HCEC 1CT (cell line): ENCODE data around the gene RPGRIP1.
"Not testable (repeated sequence)": the region's sequence is repeated elsewhere in the genome, so short reads cannot be mapped to it uniquely, and the experiment has no call there.

Experiments used
- DNase-seq: peaks from one replicate; pipeline ENCODE4 v3.0.0-alpha.2; 2017

Gene RPGRIP1

DNA sequence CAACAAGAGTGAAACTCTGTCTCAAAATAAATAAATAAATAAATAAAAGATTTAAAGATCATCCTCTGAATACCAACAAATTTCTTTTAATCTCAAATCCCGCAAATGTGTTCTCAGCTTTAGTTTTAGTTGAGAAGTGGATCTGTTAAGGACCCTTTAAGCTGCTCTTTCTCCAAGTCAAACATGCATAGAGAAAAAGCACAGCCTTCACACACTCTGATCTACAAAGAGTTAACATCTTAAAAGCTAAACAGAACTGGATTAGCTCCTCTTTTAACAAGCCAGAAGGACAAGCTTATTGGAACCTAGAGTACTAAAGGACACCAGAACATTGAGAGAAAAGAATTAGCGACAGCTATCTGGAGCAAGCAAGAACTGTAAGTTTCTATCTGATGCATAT lies at the start of gene RPGRIP1:
Gene RPGRIP1, plus strand, starts transcription at position 301 of the 400 bp plus-strand sequence. CDS start 7,894 bp downstream, outside the sequence.
- no peak for DNase-seq

DNA sequence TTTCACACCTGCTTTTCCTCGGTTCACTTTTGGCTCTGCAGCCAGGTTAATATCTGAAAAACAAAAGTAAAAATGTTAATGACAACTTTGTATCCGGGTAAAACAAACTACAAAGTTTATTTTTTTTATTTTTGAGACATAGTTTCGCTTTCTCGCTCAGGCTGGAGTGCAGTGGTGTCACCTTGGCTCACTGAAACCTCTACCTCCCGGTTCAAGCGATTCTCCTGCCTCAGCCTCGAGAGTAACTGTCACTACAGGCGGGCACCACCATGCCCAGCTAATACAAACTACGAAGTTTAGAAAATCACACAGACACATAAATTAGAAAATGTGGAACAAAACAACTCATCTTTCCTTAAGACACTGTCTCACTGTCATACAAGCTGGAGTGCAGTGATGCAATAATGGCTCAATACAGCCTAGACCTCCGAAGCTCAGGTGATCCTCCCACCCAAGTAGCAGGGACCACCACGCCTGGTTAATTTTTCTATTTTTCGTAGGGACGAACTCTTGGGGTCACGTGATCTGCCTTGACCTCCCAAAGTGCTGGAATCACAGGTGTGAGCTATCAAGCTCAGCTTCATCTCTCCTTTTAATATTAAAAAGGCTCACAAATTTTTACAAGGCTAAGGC lies 48.7 kb upstream of the RPGRIP1 start:
- DNase-seq: no peak

DNA sequence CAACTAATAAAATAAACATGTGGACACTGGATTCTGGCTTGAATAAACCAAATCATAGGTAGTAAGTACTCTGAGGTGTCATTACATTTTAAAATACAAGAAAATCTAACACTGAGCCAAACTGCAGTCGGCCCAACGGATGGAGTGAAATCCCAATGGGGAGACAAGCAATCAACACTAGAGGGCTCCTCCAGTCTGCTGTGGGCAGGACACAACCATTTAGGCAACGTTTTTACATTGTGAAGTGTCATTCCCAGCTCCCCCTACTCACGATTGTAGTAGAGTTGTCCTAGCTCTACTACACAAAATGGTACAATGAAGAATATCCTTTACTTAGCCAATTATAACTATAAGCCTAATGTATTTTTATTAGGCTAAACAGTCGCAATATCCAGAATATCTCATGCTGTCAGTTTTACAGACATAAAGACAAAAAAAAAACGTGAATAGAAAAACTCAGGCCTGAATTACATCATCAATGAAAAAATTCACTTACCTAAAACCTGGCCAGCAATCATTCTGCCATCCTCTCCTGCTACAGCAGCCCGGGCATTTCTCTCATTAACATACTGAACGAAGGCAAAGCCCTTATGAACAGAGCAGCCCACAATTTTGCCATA lies 46.3 kb upstream of the RPGRIP1 start:
- DNase-seq: no peak

DNA sequence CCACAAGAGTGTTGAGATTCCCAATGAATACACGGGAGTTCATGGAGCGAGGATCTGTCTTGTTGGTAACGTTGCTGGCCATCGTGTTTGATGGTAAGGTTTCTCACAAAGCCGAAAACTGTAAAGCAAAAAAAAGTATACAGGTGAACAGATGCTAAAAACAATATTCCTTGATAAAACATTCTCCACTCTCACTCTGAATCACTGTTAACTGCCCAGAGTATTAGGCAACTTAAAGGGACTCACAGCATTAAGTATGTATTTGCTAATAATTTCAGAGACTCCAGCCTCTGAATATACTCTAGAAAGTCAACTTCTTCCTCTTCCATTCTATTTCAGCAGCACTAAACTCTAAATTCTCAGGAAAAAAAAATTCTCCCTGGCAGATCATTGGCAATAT lies 45.8 kb upstream of the RPGRIP1 start:
- DNase-seq: no peak

DNA sequence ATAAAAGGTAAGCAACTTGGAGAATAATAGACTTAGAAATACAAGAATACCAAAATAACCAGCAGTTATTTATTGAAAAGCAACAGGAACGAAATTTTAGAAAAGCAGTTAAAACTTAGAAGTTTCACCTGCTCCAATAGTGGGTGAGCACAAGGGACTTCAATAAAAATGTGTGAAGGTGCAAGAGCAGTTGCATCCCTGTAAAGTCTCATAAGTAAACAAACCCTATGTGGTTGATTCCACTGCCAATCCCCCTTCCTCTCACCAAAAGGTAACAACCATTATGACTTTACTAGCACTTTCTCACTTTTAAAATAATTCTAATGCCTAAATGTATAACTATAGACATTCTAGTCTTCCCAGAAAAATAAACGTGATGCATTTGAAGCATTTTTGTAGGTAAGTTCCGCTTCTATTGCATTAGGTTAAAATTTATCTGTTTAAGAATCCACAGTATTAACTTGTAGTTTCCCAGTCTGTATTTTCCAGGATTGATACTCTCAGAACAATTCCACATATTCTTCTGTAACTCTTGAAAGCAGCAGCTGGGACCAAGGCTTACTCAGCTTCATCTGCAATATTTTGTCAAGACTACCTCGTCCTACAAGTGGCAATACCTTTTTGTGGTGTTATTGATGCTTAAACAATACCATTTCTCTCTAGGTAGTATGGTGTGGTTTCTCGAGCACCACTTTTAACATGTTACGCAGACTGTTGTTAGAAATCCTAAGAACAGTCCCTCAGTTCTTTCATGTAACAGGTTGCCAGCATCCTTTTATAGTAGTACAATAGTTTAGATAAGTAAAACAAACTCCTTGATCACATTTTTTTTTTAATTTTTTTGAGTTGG lies 42.7 kb upstream of the RPGRIP1 start:
- no peak for DNase-seq

DNA sequence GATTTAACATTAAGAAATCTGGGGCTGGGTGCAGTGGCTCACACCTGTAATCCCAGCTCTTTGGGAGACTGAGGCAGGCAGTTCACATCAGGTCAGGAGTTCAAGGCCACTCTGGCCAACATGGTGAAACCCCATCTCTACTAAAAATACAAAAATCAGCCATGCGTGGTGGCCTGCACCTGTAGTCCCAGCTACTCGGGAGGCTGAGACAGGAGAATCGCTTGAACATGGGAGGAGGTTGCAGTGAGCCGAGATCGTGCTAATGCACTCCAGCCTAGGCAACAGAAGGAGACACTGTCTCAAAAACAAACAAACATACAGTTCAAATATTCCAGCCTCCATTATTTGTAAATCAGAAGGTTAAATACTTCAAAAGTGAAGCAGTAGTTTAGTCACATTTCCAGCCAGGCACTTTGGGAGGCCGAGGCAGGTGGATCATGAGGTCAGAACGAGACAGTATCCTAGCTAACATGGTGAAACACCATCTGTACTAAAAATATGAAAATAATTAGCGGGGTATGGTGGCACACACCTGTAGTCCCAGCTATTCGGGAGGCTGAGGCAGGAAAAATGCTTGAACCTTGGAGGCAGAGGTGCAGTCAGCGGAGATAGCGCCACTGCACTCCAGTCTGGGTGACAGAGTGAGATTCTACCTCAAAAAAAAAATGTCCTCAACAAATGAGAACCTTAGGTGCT lies 40.9 kb upstream of the RPGRIP1 start:
- DNase-seq: no peak

DNA sequence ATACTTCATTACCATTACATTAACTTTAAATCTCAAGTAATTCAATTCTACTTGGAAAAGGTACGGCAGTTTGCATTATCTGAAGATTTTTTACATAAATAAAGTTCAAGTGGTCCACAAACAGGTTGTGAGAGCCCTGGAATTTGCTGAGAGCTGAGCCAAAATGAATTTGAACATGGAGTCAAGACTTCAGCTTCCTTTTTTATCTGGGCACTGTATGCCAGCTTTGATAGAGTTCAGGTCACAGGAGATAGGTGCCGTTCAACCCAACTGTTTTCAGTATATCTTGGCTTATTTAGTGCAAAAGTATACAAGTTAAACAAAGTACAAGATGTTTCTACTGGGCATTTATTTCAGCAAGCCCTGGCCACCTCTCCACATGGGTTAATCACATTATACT lies 39.5 kb upstream of the RPGRIP1 start:
- no peak for DNase-seq

DNA sequence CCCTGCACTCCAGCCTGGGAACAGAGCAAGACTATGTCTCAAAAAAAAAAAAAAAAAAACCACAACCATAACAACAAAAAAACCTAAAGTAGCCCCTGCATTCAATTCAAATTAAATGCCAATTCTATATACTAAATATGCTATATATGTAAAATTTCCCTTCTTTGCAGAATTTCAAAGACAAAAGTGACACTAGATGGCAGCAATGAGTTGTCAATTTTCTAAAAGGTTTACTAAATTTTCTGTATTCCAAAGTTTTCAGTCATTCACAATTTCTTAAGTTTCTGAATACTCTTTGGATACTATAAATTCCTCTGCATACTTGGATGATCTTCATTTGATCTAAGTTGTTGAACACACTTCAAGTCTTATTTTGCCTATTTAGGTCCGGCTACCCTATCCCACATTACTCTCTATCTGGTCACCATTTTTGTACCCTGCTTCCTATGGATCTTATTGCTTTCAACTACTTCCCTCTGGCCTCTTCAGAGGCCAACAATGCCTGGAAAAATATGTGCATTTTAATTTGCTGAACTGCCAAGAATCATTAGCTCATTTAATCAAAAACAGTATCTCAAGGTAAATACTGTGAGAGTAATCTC lies 38.6 kb upstream of the RPGRIP1 start:
- DNase-seq: peak; percentile 44

DNA sequence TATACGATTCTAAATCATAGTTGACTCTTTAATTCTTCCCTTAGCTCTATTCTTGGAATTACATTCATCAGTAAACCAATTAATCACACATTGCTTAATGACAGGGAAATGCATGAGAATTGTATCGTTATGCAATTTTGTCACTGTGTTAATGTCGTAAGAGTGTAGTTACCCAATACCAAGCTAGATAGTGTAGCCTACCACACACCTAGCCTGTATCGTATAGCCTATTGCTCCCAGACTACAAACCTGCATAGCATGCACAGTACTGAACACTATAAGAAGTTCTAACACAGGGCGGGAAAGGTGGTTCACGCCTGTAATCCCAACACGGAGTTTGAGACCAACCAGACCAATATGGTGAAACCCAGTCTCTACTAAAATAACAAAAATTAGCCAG lies 35.3 kb upstream of the RPGRIP1 start:
- peak; percentile 28 for DNase-seq

DNA sequence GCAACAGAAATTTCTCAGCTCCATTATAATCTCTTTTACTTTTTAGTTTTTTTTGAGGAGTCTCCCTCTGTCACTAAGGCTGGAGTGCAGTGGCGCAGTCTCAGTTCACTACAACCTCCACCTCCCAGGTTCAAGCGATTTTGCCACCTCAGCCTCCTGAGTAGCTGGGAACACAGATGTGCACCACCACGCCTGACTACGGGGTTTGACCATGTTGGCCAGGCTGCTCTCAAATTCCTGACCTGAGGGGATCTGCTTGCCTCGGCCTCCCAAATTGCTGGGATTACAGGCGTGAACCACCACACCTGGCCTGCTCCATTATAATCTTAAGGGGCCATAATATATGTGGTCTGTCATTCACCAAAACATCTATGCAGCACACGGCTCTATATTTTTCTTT lies 34.1 kb upstream of the RPGRIP1 start:
- DNase-seq: no peak

DNA sequence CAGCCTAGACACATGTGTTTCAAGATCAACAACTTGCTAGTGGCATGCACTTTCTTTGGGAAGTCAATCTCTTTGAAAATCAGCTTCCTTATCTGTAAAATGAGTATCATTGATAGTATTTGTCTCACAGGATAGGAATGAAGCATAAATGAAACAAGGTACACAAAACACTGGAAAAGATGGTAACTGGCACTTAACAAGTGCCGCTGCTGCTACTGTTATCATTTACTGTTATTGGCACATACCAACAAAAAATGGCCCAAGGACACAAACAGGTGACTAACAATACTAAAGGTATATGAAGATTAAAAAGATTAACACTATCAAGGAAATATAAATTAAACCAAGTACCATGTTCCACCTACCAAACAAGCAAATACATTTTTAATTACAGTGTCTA lies 31.5 kb upstream of the RPGRIP1 start:
- no peak for DNase-seq

DNA sequence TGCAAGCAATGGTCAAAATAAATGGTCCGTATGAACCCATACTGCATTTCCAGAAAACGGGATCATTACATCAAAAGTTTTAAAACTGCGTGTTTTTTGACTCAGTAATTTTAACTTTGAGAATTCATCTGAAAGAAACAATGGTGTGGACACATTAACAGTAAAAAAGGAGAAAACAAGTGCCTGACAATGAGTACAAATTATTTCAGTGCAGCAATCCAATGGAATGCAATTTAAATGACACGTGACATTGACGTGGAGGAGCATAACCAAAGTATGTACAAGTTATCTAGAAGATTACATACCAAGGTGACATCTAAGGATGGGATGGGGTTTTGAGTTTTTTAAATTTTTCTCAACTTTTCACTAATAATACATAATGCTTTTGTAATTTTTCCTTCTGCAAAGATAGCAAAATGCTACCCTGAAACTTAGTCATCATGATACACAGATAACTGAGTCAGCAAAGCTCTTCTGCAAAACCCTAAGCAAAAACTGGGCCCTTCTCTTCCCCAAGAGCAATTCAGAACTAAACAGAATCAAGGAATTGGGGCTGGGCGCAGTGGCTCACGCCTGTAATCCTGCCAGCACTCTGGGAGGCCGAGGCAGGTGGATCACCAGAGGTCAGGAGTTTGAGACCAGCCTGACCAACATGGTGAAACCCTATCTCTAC lies 31.0 kb upstream of the RPGRIP1 start:
- DNase-seq: no peak

DNA sequence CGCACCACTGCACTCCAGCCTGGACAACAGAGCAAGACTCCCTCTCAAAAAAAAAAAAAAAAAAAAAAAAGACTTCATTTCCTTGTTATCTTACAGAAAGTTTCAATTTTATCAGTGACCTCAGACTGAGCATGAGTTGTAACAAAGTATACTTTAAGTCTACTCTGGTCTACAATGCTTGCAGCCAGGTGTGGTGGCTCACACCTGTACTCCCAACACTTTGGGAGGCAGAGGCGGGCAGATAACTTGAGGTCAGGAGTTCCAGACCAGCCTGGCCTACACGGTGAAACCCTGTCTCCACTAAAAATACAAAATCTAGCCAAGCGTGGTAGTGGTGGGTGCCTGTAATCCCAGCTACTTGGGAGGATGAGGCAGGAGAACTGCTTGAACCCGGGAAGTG lies 28.7 kb upstream of the RPGRIP1 start:
- no peak for DNase-seq

DNA sequence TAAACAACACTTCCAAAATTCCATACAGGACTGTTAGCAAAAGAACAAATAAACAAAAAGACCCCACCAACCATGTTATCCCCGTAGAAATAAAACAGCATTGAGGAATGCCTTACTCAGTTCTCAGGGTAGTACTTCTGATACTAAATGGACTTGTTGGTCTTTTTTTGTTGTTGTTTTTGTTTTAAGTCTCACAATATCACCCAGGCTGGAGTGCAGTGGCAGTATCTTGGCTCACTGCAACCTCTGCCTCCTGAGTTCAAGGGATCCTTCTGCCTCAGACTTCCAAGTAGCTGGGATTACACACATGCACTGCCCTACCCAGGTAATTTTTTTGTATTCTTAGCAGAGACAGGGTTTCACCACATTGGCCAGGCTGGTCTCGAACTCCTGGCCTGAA lies 27.7 kb upstream of the RPGRIP1 start:
- DNase-seq: no peak

DNA sequence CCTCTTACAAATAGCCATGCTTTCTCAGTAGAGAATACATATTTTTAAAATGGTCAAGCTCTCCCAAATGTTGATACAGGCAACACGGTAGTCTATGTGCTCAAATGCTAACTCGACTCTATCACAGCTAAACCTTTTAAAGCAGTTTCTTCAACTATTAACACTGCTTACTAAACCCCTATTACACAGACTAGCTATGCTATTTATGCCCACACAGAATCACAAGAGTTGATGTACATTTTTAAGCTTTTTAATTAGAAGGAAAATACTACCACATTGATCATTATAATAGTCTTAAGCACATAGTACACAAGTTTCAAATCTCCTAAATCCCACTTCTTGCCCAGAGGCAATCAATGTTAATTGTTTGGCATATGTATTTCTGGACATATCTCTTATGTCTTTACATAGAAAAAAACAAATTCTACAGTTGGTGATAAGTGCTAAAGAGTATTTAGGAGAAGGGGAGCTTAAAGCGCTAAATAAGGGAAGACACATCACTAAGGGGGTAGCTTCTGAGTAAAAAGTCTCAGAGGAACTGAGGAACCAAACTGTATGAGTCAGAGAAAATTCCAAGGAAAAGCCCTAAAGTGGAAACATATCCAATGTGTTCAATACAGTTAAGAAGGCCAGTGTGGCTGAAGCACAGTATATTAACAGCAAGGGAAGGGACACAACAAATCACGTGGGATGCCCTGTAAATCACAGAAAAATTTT lies 24.3 kb upstream of the RPGRIP1 start:
- DNase-seq: peak; percentile 61

DNA sequence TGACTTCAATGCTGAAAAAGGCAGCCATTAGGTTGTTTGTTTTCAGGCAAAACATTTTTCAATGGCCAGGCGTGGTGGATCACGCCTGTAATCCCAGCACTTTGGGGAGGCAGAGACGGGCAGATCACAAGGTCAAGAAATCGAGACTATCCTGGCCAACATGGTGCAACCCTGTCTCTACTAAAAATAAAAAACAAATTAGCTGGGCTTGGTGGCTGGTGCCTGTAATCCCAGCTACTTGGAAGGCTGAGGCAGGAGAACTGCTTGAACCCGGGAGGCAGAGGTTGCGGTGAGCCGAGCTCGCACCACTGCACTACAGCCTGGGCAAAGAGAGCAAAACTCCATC lies 23.8 kb upstream of the RPGRIP1 start:
- DNase-seq: not testable (repeated sequence)

DNA sequence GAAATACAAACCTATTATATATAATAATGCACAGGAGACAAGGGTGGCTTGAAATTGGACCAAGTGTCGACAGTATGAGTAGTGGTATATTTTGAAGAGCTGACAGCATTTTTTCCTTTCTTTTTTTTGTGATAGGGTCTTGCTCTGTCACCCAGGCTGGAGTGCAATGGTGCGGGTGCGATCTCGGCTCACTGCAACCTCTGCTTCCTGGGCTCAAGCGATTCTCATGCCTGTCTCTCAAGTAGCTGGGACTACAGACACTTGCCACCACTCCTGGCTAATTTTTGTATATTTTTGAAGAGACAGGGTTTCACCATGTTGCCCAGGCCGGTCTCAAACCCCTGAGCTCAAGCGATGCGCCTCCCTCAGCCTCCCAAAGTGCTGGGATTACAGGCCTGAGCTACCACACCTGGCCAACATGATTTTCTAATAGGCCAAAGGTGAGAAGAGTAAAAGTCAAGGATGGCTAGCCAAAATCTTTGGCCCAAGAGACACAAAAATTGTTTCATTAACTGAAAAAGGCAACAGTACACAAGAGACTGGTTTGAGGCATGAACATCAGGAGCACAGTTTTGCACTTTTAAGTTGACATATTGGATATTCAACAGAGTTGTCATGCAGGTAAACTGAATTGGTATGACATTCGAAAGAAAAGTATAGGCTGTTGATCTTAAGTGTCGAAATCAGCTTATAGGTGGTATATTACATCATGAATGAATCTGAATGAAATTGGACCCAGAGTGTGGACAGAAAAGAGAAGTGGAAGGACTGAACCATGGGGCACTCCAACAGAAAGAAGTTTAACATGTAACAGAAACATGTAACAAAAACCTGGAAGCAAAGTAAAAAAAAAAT lies 23.1 kb upstream of the RPGRIP1 start:
- no peak for DNase-seq

DNA sequence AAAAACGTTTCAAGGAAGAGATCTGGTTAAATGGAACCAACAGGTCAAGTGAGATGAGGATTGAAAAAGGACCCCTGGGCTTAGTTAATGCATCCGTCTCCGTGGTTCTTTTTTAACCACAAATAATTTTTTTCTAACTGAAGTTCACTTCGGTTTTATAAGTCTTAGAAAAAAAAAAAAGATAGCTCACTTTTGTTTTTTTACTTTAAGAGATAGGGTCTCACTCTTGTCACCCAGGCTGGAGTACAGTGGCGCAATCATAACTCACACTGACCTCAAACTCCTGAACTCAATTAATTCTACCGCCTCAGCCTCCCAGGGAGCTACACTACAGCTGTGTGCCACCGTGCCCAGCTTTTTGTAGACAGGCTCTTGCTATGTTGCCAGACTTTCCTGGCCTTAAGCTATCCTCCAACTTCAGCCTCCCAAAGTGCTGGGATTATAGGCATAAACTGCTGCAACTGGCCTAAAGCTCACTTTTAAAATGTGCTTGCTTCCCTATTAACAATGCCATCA lies 22.4 kb upstream of the RPGRIP1 start:
- no peak for DNase-seq

DNA sequence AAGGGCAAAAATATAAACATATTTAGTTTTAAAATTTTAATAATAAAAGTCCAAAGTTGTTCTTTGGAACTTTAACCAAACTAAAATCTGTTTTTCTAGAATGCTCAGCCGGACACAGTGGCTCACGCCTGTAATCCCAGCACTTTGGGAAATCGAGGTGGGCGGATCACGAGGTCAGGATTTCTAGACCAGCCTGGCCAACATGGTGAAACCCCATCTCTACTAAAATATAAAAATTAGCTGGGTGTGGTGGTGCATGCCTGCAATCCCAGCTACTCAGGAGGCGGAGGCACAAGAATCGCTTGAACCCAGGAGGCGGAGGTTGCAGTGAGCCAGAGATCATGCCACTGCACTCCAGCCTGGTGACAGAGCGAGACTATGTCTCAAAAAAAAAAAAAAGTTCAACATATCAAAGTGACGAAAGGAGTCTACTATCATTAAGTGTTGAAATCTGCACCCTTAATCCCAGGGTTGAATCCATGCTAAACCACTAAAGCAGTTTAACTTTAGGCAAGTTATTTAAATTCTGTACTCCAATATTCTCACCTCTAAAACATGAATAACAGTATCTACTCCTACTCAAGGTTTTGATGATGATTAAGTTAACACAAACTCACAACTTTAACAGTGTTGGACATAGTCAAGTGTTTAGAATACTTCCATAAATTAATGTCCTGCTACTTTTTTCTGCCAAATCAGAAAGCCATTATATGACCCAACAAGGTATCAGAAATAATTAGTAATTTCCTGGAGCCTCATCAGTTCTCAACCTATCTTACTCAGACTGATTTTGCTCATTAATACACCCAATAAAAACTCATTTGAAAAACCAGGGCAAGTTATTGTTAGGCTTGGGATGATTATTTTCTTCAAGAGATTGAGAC lies 21.6 kb upstream of the RPGRIP1 start:
- no peak for DNase-seq
